Sigmoid colon (tissue), 7 donors: ENCODE results near the gene CREB3L4. TPM values are rescaled to one million over a fixed set of nuclear protein-coding genes. Genes with fewer than 3 reads are reported as not detected.

ENCODE experiments used
- DNase-seq: peaks from one replicate; pipeline ENCODE4 v3.0.0-alpha.2; 2019
- H3K27ac ChIP-seq, 4 donors: fragments of 200-600 bp; sonication (generic); one replicate each; pipeline ENCODE4 v1.5.1; 2016 to 2019; ENCODE audit warnings: mild to moderate bottlenecking in 1 of 4
- H3K27me3 ChIP-seq, 3 donors: fragments of 200-600 bp; sonication (generic); one replicate each; pipeline ENCODE4 v1.5.1; 2019; ENCODE audit warnings: mild to moderate bottlenecking in 1 of 3
- H3K36me3 ChIP-seq, 4 donors: fragments of 200-600 bp; sonication (generic); one replicate each; pipeline ENCODE4 v1.5.1; 2016 to 2019
- H3K4me1 ChIP-seq, 4 donors: fragments of 200-600 bp; sonication (generic); one replicate each; pipeline ENCODE4 v1.5.1; 2017 to 2019
- H3K4me3 ChIP-seq, 4 donors: fragments of 200-600 bp; sonication (generic); one replicate each; pipeline ENCODE4 v1.5.1; 2017 to 2019; ENCODE audit warnings: mild to moderate bottlenecking in 2 of 4, moderate library complexity in 1 of 4
- H3K9me3 ChIP-seq, 4 donors: fragments of 200-600 bp in 3 of 4; sonication (generic) in 3 of 4; one replicate each; pipeline versions ENCODE4 v1.5.1 to v1.6.1; 2013 to 2019
- EP300 ChIP-seq, 4 donors: sonication (generic); formaldehyde crosslinking; IDR thresholded peaks; one replicate each; pipeline ENCODE4 v1.6.1; 2017; ENCODE audit warnings: antibody characterized with exemption in 4 of 4
- POLR2A ChIP-seq, 2 donors: fragments of 450-650 bp; IDR thresholded peaks; one replicate each; pipeline ENCODE4 v1.6.1; 2016; ENCODE audit warnings: antibody characterized with exemption in 2 of 2, mild to moderate bottlenecking in 2 of 2, moderate library complexity in 2 of 2
- POLR2AphosphoS5 ChIP-seq, 4 donors: sonication (generic); formaldehyde crosslinking; IDR thresholded peaks; one replicate each; pipeline ENCODE4 v1.6.1; 2017; ENCODE audit warnings: antibody characterized with exemption in 4 of 4
- WGBS, 2 donors: extraction: QIAGEN DNeasy Blood & Tissue Kit; methylation state at CpG; one replicate each; pipeline ENCODE4 v1.1.7; 2013; 5-methylcytosine and 5-hydroxymethylcytosine counted together
- intact Hi-C: fragments of 100-400 bp; cut with DNase I; formaldehyde crosslinking; loops from one replicate; pipeline ENCODE4 v1.15.1; 2023
- polyA plus RNA-seq, 3 donors: library from polyadenylated mRNA; stranded (reverse); fragments of 200-250 nt; gene quantifications; one replicate each; pipeline ENCODE4 v1.2.3, GENCODE V29; 2013
- total RNA-seq, 4 donors: library from RNA; depleted of rRNA; stranded (reverse); fragments of >200 nt; gene quantifications; one replicate each; pipeline ENCODE4 v1.1.0, GENCODE V29; 2016
- TF ChIP-seq, protein P1 (sequence below), 4 experiments: fragments of 450-650 bp in 3 of 4; fragments of 200-600 bp in 1 of 4; IDR thresholded peaks; one replicate each; pipeline ENCODE4 v1.5.1; 2016 to 2019; ENCODE audit warnings: antibody characterized with exemption in 4 of 4, mild to moderate bottlenecking in 3 of 4, moderate library complexity in 2 of 4
- donor health status: healthy with polysubstance abuse.
- donor health status: Bipolar disorder and iron deficiency.
- donor health status: healthy.

Gene CREB3L4
- total and polyA plus RNA-seq, 7 donors = 7.9 to 18.0 (median 10.4) TPM

- Histone ChIP-seq H3K4me1 (peaks cover 0 to 58% (median 44%) of the 10 kb centered on the region in 4 donors), H3K27ac (peak overlapping the region; percentile 86 to 98 (median 94)), H3K4me3 (peak overlapping the region; percentile 75 to 99 (median 89)), H3K9me3 (no peaks in the 10 kb centered on the region), H3K36me3 (no peaks in the 10 kb centered on the region), H3K27me3 (no peaks in the 10 kb centered on the region)
- intact Hi-C loops = loop anchor here (2.0 to 5.0 kb wide), 5 partner anchors 35 to 130 kb away; partner anchors contain the start of genes CRTC2 and RPS27
- DNase-seq = no peak
- 1% methylated on average over 83 to 86 of the region's 86 CpGs for WGBS, 2 donors
- TF ChIP-seq, protein P1, sequence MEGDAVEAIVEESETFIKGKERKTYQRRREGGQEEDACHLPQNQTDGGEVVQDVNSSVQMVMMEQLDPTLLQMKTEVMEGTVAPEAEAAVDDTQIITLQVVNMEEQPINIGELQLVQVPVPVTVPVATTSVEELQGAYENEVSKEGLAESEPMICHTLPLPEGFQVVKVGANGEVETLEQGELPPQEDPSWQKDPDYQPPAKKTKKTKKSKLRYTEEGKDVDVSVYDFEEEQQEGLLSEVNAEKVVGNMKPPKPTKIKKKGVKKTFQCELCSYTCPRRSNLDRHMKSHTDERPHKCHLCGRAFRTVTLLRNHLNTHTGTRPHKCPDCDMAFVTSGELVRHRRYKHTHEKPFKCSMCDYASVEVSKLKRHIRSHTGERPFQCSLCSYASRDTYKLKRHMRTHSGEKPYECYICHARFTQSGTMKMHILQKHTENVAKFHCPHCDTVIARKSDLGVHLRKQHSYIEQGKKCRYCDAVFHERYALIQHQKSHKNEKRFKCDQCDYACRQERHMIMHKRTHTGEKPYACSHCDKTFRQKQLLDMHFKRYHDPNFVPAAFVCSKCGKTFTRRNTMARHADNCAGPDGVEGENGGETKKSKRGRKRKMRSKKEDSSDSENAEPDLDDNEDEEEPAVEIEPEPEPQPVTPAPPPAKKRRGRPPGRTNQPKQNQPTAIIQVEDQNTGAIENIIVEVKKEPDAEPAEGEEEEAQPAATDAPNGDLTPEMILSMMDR (IDR thresholded peaks at IDR 0.05) = no peak
- TF ChIP-seq POLR2A (IDR thresholded peaks at IDR 0.05) (no peak), EP300 (IDR thresholded peaks at IDR 0.05) (no peak), POLR2AphosphoS5 (IDR thresholded peaks at IDR 0.05) (peak in 3 of 4 donors; percentile 41 to 87 (median 75))
Observed at GRCh38 chr1:153922076-153922971, 45.4 kb upstream of the CREB3L4 start.

- H3K27me3 ChIP-seq = no peaks in the 10 kb centered on the region
- no peaks in the 10 kb centered on the region for H3K9me3 ChIP-seq
- WGBS, 2 donors = 0% methylated on average over 53 of the region's 53 CpGs
- TF ChIP-seq POLR2A (IDR thresholded peaks at IDR 0.05) (no peak), EP300 (IDR thresholded peaks at IDR 0.05) (peak in 1 of 4 donors; percentile 40), POLR2AphosphoS5 (IDR thresholded peaks at IDR 0.05) (peak in 3 of 4 donors; percentile 45 to 69 (median 56))
- TF ChIP-seq, protein P1 (IDR thresholded peaks at IDR 0.05) = no peak
- peak within 1 kb of the TSS; percentile 86 to 98 (median 94) for H3K27ac ChIP-seq
- intact Hi-C loops = loop anchor here (1.0 to 5.0 kb wide), 6 partner anchors 22 to 130 kb away; partner anchors contain the start of genes CRTC2 and RPS27
- H3K4me3 ChIP-seq = peak within 1 kb of the TSS; percentile 75 to 99 (median 89)
- DNase-seq = peak; percentile 100
- H3K4me1 ChIP-seq = peaks cover 0 to 50% (median 42%) of the 10 kb centered on the region in 4 donors
- H3K36me3 ChIP-seq = no peaks in the 10 kb centered on the region
Observed at GRCh38 chr1:153922972-153923925, 44.5 kb upstream of the CREB3L4 start, which contains the start of gene GATAD2B. GATAD2B (minus strand) TSS chr1:153922972; CDS start chr1:153828347, 94,625 bp downstream.

- Histone ChIP-seq H3K27ac (no peak overlapping the region), H3K4me3 (no peak overlapping the region), H3K4me1 (peaks cover 0 to 21% (median 12%) of the 10 kb centered on the region in 4 donors), H3K36me3 (peaks cover 0 to 17% (median 9%) of the 10 kb centered on the region in 4 donors), H3K9me3 (no peaks in the 10 kb centered on the region), H3K27me3 (no peaks in the 10 kb centered on the region)
- TF ChIP-seq POLR2AphosphoS5 (IDR thresholded peaks at IDR 0.05) (no peak), EP300 (IDR thresholded peaks at IDR 0.05) (no peak), POLR2A (IDR thresholded peaks at IDR 0.05) (no peak)
- TF ChIP-seq, protein P1 (IDR thresholded peaks at IDR 0.05) = no peak
- DNase-seq = no peak
- WGBS, 2 donors = 81 to 90% methylated on average over 4 of the region's 4 CpGs
- intact Hi-C loops = no loop called here
Observed at GRCh38 chr1:153926405-153926804, 41.3 kb upstream of the CREB3L4 start.

DNA sequence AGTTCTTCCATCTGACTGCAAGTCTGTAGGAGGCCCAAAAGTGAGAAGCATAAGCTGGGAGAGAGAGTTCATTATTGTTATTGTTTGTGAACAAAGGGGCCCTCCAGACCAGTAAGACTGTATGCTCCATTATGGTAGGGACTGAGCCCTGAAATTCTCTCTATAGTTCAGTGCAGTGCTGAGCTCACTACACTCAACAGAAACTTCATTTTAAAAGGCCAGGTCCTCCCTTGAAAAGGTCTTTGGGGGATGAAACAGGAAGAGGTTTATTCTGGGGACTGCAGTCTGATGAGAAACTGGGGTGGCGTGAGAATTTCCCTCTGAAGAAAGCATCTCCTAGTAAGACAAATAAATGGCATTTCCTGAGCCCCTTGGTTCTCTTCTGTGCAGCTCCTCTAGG is 39.5 kb upstream of the CREB3L4 start:
- Histone ChIP-seq H3K27ac (peak overlapping the region in 2 of 4 donors; percentile 18 to 33), H3K9me3 (no peaks in the 10 kb centered on the region), H3K27me3 (no peaks in the 10 kb centered on the region), H3K4me3 (no peak overlapping the region), H3K36me3 (peaks cover 8 to 35% (median 22%) of the 10 kb centered on the region in 4 donors), H3K4me1 (peaks cover 0 to 14% (median 7%) of the 10 kb centered on the region in 4 donors)
- 69 to 81% methylated on average over 1 of the region's 1 CpG for WGBS, 2 donors
- TF ChIP-seq, protein P1 (IDR thresholded peaks at IDR 0.05) = no peak
- no peak for TF ChIP-seq EP300 (IDR thresholded peaks at IDR 0.05)
- TF ChIP-seq POLR2AphosphoS5 (IDR thresholded peaks at IDR 0.05) = no peak
- TF ChIP-seq POLR2A (IDR thresholded peaks at IDR 0.05) = no peak
- no peak for DNase-seq
- intact Hi-C loops = no loop called here
